SK-N-SH (cell line): ENCODE results near the gene SYT14. TPM values are rescaled to one million over a fixed set of nuclear protein-coding genes. Genes with fewer than 3 reads are reported as not detected.
A peak's percentile ranks its signal among the peaks of the same experiment; 100 is the strongest.

Experiments
- CTCF ChIA-PET: fragments of 300-600, 350-600 bp; formaldehyde crosslinking; extraction: SDS; loops from one replicate; lab custom pipeline; 2021; lab: Yijun Ruan, JAX
- POLR2A ChIA-PET: fragments of 350-600 bp; sonication (Branson Sonifier 250); formaldehyde crosslinking; extraction: SDS; loops from one replicate; lab custom pipeline; 2020; ENCODE audit warnings: antibody characterized with exemption, inconsistent platforms; lab: Yijun Ruan, JAX
- DNase-seq: peaks from one replicate; pipeline ENCODE4 v3.0.0; 2012
- H2AFZ ChIP-seq: fragments of 200-600 bp; sonication (generic); 2 replicates; pipeline ENCODE4 v1.8.1; 2016; ENCODE audit warnings: antibody characterized with exemption, mild to moderate bottlenecking, low read depth
- H3F3A ChIP-seq: fragments of 200-600 bp; sonication (generic); replicated peaks from 2 replicates; pipeline ENCODE3; 2016; ENCODE audit warnings: antibody characterized with exemption, mild to moderate bottlenecking; ENCODE audit not compliant: insufficient read depth
- H3K27ac ChIP-seq, 2 experiments: fragments of 200-500 bp in 1 of 2; fragments of 200-600 bp in 1 of 2; sonication (Bioruptor generic) in 1 of 2; sonication (generic), shearing (Covaris generic) in 1 of 2; 2 replicates each; pipeline versions ENCODE4 v1.5.1 to v1.6.1; 2014 to 2016; ENCODE audit warnings: low read depth in 2 of 2, inconsistent platforms in 1 of 2, low read length in 1 of 2, mild to moderate bottlenecking in 1 of 2, mixed read lengths in 1 of 2
- H3K27me3 ChIP-seq: fragments of 200-600 bp; sonication (generic), shearing (Covaris generic); 2 replicates; pipeline ENCODE4 v1.6.1; 2016; ENCODE audit warnings: mixed run types; ENCODE audit not compliant: insufficient read depth
- H3K36me3 ChIP-seq, 2 experiments: fragments of 200-500 bp in 1 of 2; fragments of 200-600 bp in 1 of 2; sonication (Bioruptor generic) in 1 of 2; sonication (generic) in 1 of 2; replicated peaks in 1 of 2; 2 replicates each; pipeline versions ENCODE3 to v1.5.1; 2014 to 2016; ENCODE audit warnings: low read length in 1 of 2, mild to moderate bottlenecking in 1 of 2; ENCODE audit not compliant: insufficient read depth in 2 of 2, control insufficient read depth in 1 of 2
- H3K4me1 ChIP-seq, 2 experiments: fragments of 200-500 bp in 1 of 2; fragments of 200-600 bp in 1 of 2; sonication (Bioruptor generic) in 1 of 2; sonication (generic), shearing (Covaris generic) in 1 of 2; 2 replicates each; pipeline versions ENCODE4 v1.5.1 to v1.6.1; 2014 to 2016; ENCODE audit warnings: low read depth in 1 of 2, low read length in 1 of 2, mixed run types in 1 of 2; ENCODE audit not compliant: insufficient read depth in 2 of 2, control insufficient read depth in 1 of 2
- H3K4me2 ChIP-seq: fragments of 200-600 bp; sonication (generic), shearing (Covaris generic); 2 replicates; pipeline ENCODE4 v1.6.1; 2017; ENCODE audit warnings: mixed run types
- H3K4me3 ChIP-seq, 2 experiments: fragments of 200-500 bp in 1 of 2; fragments of 200-600 bp in 1 of 2; sonication (Bioruptor generic) in 1 of 2; sonication (generic), shearing (Covaris generic) in 1 of 2; 2 replicates each; pipeline versions ENCODE4 v1.5.1 to v1.8.1; 2014 to 2016; ENCODE audit warnings: low read depth in 2 of 2, inconsistent platforms in 1 of 2, low read length in 1 of 2, mild to moderate bottlenecking in 1 of 2, mixed read lengths in 1 of 2, moderate library complexity in 1 of 2
- H3K79me2 ChIP-seq: fragments of 200-600 bp; sonication (generic); 2 replicates; pipeline ENCODE4 v1.8.1; 2017; ENCODE audit warnings: mild to moderate bottlenecking; ENCODE audit not compliant: insufficient read depth
- H3K9ac ChIP-seq: fragments of 200-600 bp; sonication (generic); 2 replicates; pipeline ENCODE4 v1.6.1; 2017; ENCODE audit warnings: mixed run types
- H3K9me2 ChIP-seq: fragments of 200-600 bp; sonication (generic); 2 replicates; pipeline ENCODE4 v1.6.1; 2017; ENCODE audit warnings: mixed run types
- H3K9me3 ChIP-seq: fragments of 200-600 bp; sonication (generic); 2 replicates; pipeline ENCODE4 v1.6.1; 2017; ENCODE audit warnings: mixed run types, mild to moderate bottlenecking, moderate library complexity
- H4K20me1 ChIP-seq: fragments of 200-600 bp; sonication (generic); 2 replicates; pipeline ENCODE4 v1.6.1; 2017; ENCODE audit warnings: mild to moderate bottlenecking, mixed run types; ENCODE audit not compliant: insufficient read depth
- CHD2 ChIP-seq: fragments of 150-350 bp; IDR thresholded peaks from 2 replicates; pipeline ENCODE4 v1.6.1; 2018; ENCODE audit warnings: low read length; ENCODE audit not compliant: partially characterized antibody
- EP300 ChIP-seq, 2 experiments: IDR thresholded peaks; 2 replicates each; pipeline versions ENCODE4 v1.4.0 to v1.6.1; 2012; ENCODE audit warnings: borderline replicate concordance in 1 of 2, low read depth in 1 of 2, low read length in 1 of 2
- EZH2phosphoT487 ChIP-seq: fragments of 200-600 bp; sonication (generic); IDR thresholded peaks from 2 replicates; pipeline ENCODE4 v1.6.1; 2017; ENCODE audit warnings: low read depth, mixed run types, mild to moderate bottlenecking, antibody characterized with exemption, moderate library complexity, borderline replicate concordance
- FOSL2 ChIP-seq: IDR thresholded peaks from 2 replicates; pipeline ENCODE4 v1.4.0; 2012; ENCODE audit warnings: low read depth, mild to moderate bottlenecking, moderate library complexity, borderline replicate concordance
- FOXJ3 ChIP-seq: sonication (generic); formaldehyde crosslinking; IDR thresholded peaks from 2 replicates; pipeline ENCODE4 v1.5.1; 2020; ENCODE audit warnings: mild to moderate bottlenecking, missing genetic modification reagents
- FOXM1 ChIP-seq: IDR thresholded peaks from 2 replicates; pipeline ENCODE4 v1.4.0; 2012; ENCODE audit warnings: low read depth, mild to moderate bottlenecking
- GABPA ChIP-seq: IDR thresholded peaks from 2 replicates; pipeline ENCODE4 v1.4.0; 2012; ENCODE audit warnings: low read depth, mild to moderate bottlenecking
- GATA2 ChIP-seq: sonication (generic); formaldehyde crosslinking; IDR thresholded peaks from 2 replicates; pipeline ENCODE4 v1.5.0; 2020; ENCODE audit warnings: mild to moderate bottlenecking, missing genetic modification reagents
- JUND ChIP-seq: IDR thresholded peaks from 2 replicates; pipeline ENCODE4 v1.4.0; 2012
- MXI1 ChIP-seq: IDR thresholded peaks from 2 replicates; pipeline ENCODE4 v1.6.1; 2012; ENCODE audit warnings: mild to moderate bottlenecking, low read depth, low read length, improper control_type of control experiment
- NFIC ChIP-seq: IDR thresholded peaks from 2 replicates; pipeline ENCODE4 v1.4.0; 2012; ENCODE audit warnings: borderline replicate concordance
- NRF1 ChIP-seq: IDR thresholded peaks from 2 replicates; pipeline ENCODE4 v1.6.1; 2012; ENCODE audit warnings: low read depth, mild to moderate bottlenecking, low read length
- POLR2AphosphoS5 ChIP-seq: IDR thresholded peaks from 2 replicates; pipeline ENCODE4 v1.6.1; 2012; ENCODE audit warnings: low read depth, low read length
- RCOR1 ChIP-seq: fragments of 150-350 bp; IDR thresholded peaks from 2 replicates; pipeline ENCODE4 v1.6.1; 2017; ENCODE audit warnings: antibody characterized with exemption, low read length
- RFX5 ChIP-seq: IDR thresholded peaks from 2 replicates; pipeline ENCODE4 v1.6.1; 2012; ENCODE audit warnings: mild to moderate bottlenecking, improper control_type of control experiment, low read length
- RXRA ChIP-seq: IDR thresholded peaks from 2 replicates; pipeline ENCODE4 v1.4.0; 2012; ENCODE audit warnings: low read depth, mild to moderate bottlenecking, borderline replicate concordance
- SIN3A ChIP-seq: IDR thresholded peaks from 2 replicates; pipeline ENCODE4 v1.6.1; 2012; ENCODE audit warnings: low read depth, mild to moderate bottlenecking, low read length, moderate library complexity, borderline replicate concordance
- SMC3 ChIP-seq: IDR thresholded peaks from 2 replicates; pipeline ENCODE4 v1.6.1; 2012; ENCODE audit warnings: low read depth, low read length, improper control_type of control experiment
- TCF12 ChIP-seq: IDR thresholded peaks from 2 replicates; pipeline ENCODE4 v1.4.0; 2012
- TEAD4 ChIP-seq: IDR thresholded peaks from 2 replicates; pipeline ENCODE4 v1.4.0; 2012; ENCODE audit warnings: mild to moderate bottlenecking, borderline replicate concordance; ENCODE audit not compliant: insufficient read depth
- YY1 ChIP-seq: IDR thresholded peaks from 2 replicates; pipeline ENCODE4 v1.4.0; 2012; ENCODE audit warnings: low read depth, mild to moderate bottlenecking
- WGBS: methylation state at CpG from one replicate; pipeline ENCODE4 v1.1.6; 2017; ENCODE audit warnings: low lambda C conversion rate; 5-methylcytosine and 5-hydroxymethylcytosine counted together
- polyA plus RNA-seq, 3 experiments: library from polyadenylated mRNA; depleted of rRNA; stranded (reverse); fragments of >200 nt; gene quantifications; 2 replicates each; pipeline ENCODE4 v1.2.3, GENCODE V29; 2012
- TF ChIP-seq, protein P1 (sequence below): IDR thresholded peaks from 2 replicates; pipeline ENCODE4 v1.4.0; 2012; ENCODE audit warnings: low read depth
- TF ChIP-seq, protein P2 (sequence below): IDR thresholded peaks from 2 replicates; pipeline ENCODE4; 2012
- TF ChIP-seq, protein P3 (sequence below): fragments of 150-350 bp; IDR thresholded peaks from 2 replicates; pipeline ENCODE4 v1.6.1; 2017; ENCODE audit warnings: antibody characterized with exemption, low read length, low read depth, borderline replicate concordance

SYT14 gene
- polyA plus RNA-seq, 1 of the 3 experiments (the other 2 are of a cell fraction): 1.2 TPM

DNA sequence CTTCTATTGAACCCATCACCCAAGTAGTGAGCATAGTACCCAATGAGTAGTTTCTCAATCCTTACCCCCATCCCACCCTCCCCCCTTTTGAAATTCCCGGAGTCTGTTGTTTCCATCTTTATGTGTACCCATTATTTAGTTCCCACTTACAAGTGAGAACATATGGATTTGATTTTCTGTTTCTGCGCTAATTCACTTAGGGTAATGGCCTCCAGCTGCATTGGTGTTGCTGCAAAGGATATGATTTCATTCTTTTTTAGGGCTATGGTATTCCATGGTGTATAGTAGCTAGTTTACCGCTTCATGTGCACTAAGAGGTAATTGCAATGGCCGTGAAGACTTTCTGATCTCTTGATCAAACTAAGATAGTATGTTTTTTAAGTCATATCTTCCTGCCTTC lies 187.1 kb downstream of the SYT14 start:
- no peaks in the 10 kb centered on the region for H4K20me1 ChIP-seq
- H3K27ac ChIP-seq: peak overlapping the region; percentile 94 to 98
- no peak overlapping the region for H3K4me2 ChIP-seq
- DNase-seq: peak; percentile 26
- no peaks in the 10 kb centered on the region for H3K79me2 ChIP-seq
- H3K36me3 ChIP-seq: no peaks in the 10 kb centered on the region
- H3K9ac ChIP-seq: no peak overlapping the region
- no peak overlapping the region for H2AFZ ChIP-seq
- TF ChIP-seq TCF12 (peak; percentile 94), EP300 (IDR thresholded peaks at IDR 0.05; ENCODE audit: borderline replicate concordance in 1 of 2, low read depth in 1 of 2, low read length in 1 of 2) (peak in 1 of 2 experiments; percentile 91; a peak in 3 of 4 replicates), CHD2 (peak; percentile 59), TEAD4 (no peak), SMC3 (no peak), FOXJ3 (CRISPR knock-in tag) (peak; percentile 79; the same call in 1 of the 2 replicates), FOSL2 (no peak), YY1 (peak; percentile 43; the same call in 1 of the 2 replicates), RCOR1 (peak; percentile 87), MXI1 (no peak), NRF1 (no peak), RXRA (no peak), RFX5 (no peak), FOXM1 (no peak), POLR2AphosphoS5 (peak; percentile 79; the same call in 1 of the 2 replicates), NFIC (no peak), GATA2 (CRISPR knock-in tag) (peak; percentile 62)
- TF ChIP-seq, protein P1, sequence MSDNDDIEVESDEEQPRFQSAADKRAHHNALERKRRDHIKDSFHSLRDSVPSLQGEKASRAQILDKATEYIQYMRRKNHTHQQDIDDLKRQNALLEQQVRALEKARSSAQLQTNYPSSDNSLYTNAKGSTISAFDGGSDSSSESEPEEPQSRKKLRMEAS: no peak
- TF ChIP-seq, protein P2, sequence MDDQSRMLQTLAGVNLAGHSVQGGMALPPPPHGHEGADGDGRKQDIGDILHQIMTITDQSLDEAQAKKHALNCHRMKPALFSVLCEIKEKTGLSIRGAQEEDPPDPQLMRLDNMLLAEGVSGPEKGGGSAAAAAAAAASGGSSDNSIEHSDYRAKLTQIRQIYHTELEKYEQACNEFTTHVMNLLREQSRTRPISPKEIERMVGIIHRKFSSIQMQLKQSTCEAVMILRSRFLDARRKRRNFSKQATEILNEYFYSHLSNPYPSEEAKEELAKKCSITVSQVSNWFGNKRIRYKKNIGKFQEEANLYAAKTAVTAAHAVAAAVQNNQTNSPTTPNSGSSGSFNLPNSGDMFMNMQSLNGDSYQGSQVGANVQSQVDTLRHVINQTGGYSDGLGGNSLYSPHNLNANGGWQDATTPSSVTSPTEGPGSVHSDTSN: 0 out of 2 replicates have a peak, but pooled peaks have one; percentile 8
- WGBS: 27% methylated on average over 4 of the region's 4 CpGs
- H3K9me2 ChIP-seq: no peaks in the 10 kb centered on the region
- ChIA-PET CTCF (interaction anchor here (0.8 to 1.8 kb wide), 8 partner anchors 17 to 277 kb away, joined by 3 to 5 read pairs (median 4); no protein-coding TSS in a partner anchor), POLR2A (interaction anchor here (0.6 to 0.9 kb wide), 2 partner anchors 114 to 185 kb away, joined by 3 read pairs; no protein-coding TSS in a partner anchor)
- H3K27me3 ChIP-seq: no peaks in the 10 kb centered on the region
- H3F3A ChIP-seq: peaks cover 19% of the 10 kb centered on the region
- peaks cover 35 to 39% of the 10 kb centered on the region in 2 experiments for H3K4me1 ChIP-seq
- H3K4me3 ChIP-seq: peak overlapping the region in 1 of 2 experiments; percentile 12; a peak in 1 of 4 replicates
- H3K9me3 ChIP-seq: no peaks in the 10 kb centered on the region

DNA sequence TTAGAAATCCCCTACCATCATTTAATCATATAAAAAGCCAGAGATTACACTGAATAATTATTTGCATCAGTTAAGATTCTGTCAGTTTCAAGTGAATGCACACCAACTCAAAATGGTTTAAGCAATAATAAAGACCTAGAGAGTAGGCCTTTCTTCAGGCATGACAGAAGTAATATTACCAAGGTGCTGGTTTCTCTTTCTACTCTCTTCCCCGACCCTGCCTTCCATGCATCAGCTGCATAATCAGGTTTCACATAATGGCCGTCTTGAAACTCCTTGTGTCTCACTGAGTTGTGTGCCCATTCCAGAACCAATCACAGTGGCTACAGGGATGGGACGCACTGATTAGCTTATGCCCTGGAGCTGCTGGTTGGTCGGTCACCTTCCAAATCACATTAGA lies 191.1 kb downstream of the SYT14 start:
- POLR2A ChIA-PET: interaction anchor here (1.2 kb wide), 1 partner anchor 183 kb away, joined by 4 read pairs; no protein-coding TSS in a partner anchor
- Histone ChIP-seq H2AFZ (no peak overlapping the region), H3K36me3 (no peaks in the 10 kb centered on the region), H3K9ac (no peak overlapping the region), H3K4me2 (no peak overlapping the region), H3K9me3 (no peaks in the 10 kb centered on the region), H3K4me3 (no peak overlapping the region), H3K79me2 (no peaks in the 10 kb centered on the region), H3K9me2 (no peaks in the 10 kb centered on the region), H4K20me1 (no peaks in the 10 kb centered on the region), H3K27ac (no peak overlapping the region; a peak in 1 of 4 replicates), H3K4me1 (peaks cover 17 to 23% of the 10 kb centered on the region in 2 experiments; a peak in 3 of 4 replicates), H3F3A (peaks cover 10% of the 10 kb centered on the region), H3K27me3 (no peaks in the 10 kb centered on the region)
- WGBS: 81% methylated on average over 3 of the region's 4 CpGs
- CTCF ChIA-PET: interaction anchor here (0.7 to 2.9 kb wide), 3 partner anchors 10 to 15 kb away, joined by 3 to 11 read pairs (median 10); no protein-coding TSS in a partner anchor
- no peak for TF ChIP-seq TCF12
- TF ChIP-seq, protein P3, sequence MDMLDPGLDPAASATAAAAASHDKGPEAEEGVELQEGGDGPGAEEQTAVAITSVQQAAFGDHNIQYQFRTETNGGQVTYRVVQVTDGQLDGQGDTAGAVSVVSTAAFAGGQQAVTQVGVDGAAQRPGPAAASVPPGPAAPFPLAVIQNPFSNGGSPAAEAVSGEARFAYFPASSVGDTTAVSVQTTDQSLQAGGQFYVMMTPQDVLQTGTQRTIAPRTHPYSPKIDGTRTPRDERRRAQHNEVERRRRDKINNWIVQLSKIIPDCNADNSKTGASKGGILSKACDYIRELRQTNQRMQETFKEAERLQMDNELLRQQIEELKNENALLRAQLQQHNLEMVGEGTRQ: no peak
- no peak for TF ChIP-seq SMC3
- no peak for TF ChIP-seq EZH2phosphoT487
- TF ChIP-seq JUND: no peak
- no peak for TF ChIP-seq CHD2
- TF ChIP-seq SIN3A: no peak
- no peak for TF ChIP-seq GABPA
- TF ChIP-seq FOXM1: no peak
- no peak for DNase-seq
